ENCODE measurements around the gene SKAP2. TPM values are rescaled to one million over a fixed set of nuclear protein-coding genes. Genes with fewer than 3 reads are reported as not detected.

The SKAP2 gene
- total and polyA plus RNA-seq, 2 donors (not counting 3 experiments of a cell fraction or from before 2014, with no cell fraction given), result 4.0 to 27.6 TPM

DNA sequence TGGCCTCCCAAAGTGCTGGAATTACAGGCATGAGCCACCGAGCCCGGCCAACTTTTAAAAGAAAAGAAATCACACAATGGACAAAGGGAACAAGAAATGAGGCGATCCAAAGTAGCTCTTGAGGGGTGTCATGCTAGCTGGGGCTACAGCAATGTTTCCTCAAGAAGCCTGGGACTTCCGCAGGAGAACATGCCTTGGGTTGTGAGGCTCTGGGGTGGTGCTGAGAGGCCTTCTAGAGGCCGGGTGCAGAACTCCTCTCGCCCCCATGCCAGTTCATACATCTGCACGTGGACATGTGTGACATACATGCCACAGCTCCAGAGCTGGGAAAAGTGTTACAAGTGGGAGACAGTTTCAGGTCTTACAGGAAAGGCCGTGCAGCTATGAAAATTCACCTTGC is 238.2 kb downstream of the SKAP2 start:
- FAIRE-seq, result no peak

DNA sequence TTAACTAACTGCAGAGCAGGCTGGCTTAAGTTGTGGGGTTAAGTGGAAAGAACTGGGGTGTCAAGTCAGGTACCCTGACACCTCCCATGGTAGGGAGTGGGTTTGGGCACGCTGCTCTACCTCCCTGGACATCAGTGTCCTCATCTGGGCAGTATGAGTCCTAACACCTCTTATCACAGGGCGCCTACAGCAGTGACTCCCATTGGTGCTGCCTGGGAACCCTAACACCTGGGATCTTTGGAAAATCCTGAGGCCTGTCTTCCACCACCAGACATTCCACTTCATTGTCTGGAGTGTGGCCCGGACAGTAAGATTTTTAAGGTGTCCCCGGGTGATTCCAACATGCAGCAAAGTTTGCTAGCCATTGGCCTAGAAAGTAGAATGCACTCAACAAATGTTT is 239.1 kb downstream of the SKAP2 start:
- Histone ChIP-seq H3K27me3 (ENCODE audit: control insufficient read depth in 2 of 2, insufficient read depth in 2 of 2, low read length in 2 of 2) (no peaks in the 10 kb centered on the region), H3K27ac (ENCODE audit: insufficient read depth, low read depth, low read length) (no peak overlapping the region), H3K4me1 (ENCODE audit: control insufficient read depth, extremely low read depth, insufficient read depth, low read length) (no peaks in the 10 kb centered on the region), H3K4me3 (replicated peaks in 1 of 3; ENCODE audit: insufficient read depth in 1 of 3, low read depth in 1 of 3, low read length in 3 of 3) (no peak overlapping the region), H3K79me2 (ENCODE audit: control insufficient read depth, insufficient read depth, low read length) (no peaks in the 10 kb centered on the region), H3K9ac (replicated peaks; ENCODE audit: extremely low read depth, insufficient read depth, low read length) (no peak overlapping the region), H3K36me3 (ENCODE audit: control insufficient read depth in 2 of 2, extremely low read depth in 1 of 2, insufficient read depth in 2 of 2, low read length in 2 of 2) (no peaks in the 10 kb centered on the region), H4K20me1 (replicated peaks; ENCODE audit: control insufficient read depth, extremely low read depth, insufficient read depth, low read length) (no peaks in the 10 kb centered on the region), H3K9me1 (replicated peaks; ENCODE audit: control insufficient read depth, extremely low read depth, insufficient read depth, low read length) (no peaks in the 10 kb centered on the region), H3K4me2 (ENCODE audit: insufficient read depth, low read length) (no peak overlapping the region), H2AFZ (ENCODE audit: low read depth, low read length) (no peak overlapping the region), H3K9me3 (replicated peaks; ENCODE audit: control insufficient read depth, insufficient read depth, low read length) (no peaks in the 10 kb centered on the region)
- POLR2A ChIA-PET, result no interaction called here
- intact Hi-C loops (cut with micrococcal nuclease), result no loop called here
- BruUV-seq (replicated peaks), result no TSS peak
- CTCF ChIA-PET, result no interaction called here
- FAIRE-seq, result no peak
- dilution Hi-C loops (cut with MboI; ENCODE audit: extremely low pct_ligation_motif_present, low sequenced_read_pairs), result no loop called here
- TF ChIP-seq CTCF (IDR thresholded peaks at IDR 0.05; ENCODE audit: extremely low read depth in 1 of 2, insufficient read depth in 1 of 2, low read depth in 1 of 2, low read length in 2 of 2) (no peak), MYC (IDR thresholded peaks at IDR 0.05; ENCODE audit: low read depth, low read length) (no peak), MAX (IDR thresholded peaks at IDR 0.05; ENCODE audit: insufficient read depth, insufficient read length) (no peak), POLR2AphosphoS5 (IDR thresholded peaks at IDR 0.05; ENCODE audit: insufficient read depth, low read depth, low read length) (no peak), FOS (IDR thresholded peaks at IDR 0.05; ENCODE audit: borderline replicate concordance, insufficient read depth, low read length) (no peak), JUN (IDR thresholded peaks at IDR 0.05; ENCODE audit: borderline replicate concordance, insufficient read depth, insufficient read length, low read depth) (no peak), GATA2 (IDR thresholded peaks at IDR 0.05; ENCODE audit: insufficient read depth, insufficient read length, low read depth, low read length) (no peak), EZH2 (IDR thresholded peaks at IDR 0.05; ENCODE audit: borderline replicate concordance, low read depth, low read length, severe bottlenecking) (no peak), POLR2A (IDR thresholded peaks at IDR 0.05; ENCODE audit: low read depth, low read length) (no peak)
- no peak for DNase-seq (ENCODE audit: low read depth, low spot score)

More for the DNA sequence above, 238.2 kb downstream of the SKAP2 start:
- dilution Hi-C loops (cut with MboI; ENCODE audit: extremely low pct_ligation_motif_present, low sequenced_read_pairs), result no loop called here
- H3K4me2 ChIP-seq (ENCODE audit: insufficient read depth, low read length), result no peak overlapping the region
- ChIA-PET POLR2A (no interaction called here), CTCF (no interaction called here)
- H3K27ac ChIP-seq (ENCODE audit: insufficient read depth, low read depth, low read length), result no peak overlapping the region
- no peaks in the 10 kb centered on the region for H3K9me3 ChIP-seq (replicated peaks; ENCODE audit: control insufficient read depth, insufficient read depth, low read length)
- no peaks in the 10 kb centered on the region for H4K20me1 ChIP-seq (replicated peaks; ENCODE audit: control insufficient read depth, extremely low read depth, insufficient read depth, low read length)
- TF ChIP-seq POLR2AphosphoS5 (IDR thresholded peaks at IDR 0.05; ENCODE audit: insufficient read depth, low read depth, low read length) (no peak), JUN (IDR thresholded peaks at IDR 0.05; ENCODE audit: borderline replicate concordance, insufficient read depth, insufficient read length, low read depth) (no peak), GATA2 (IDR thresholded peaks at IDR 0.05; ENCODE audit: insufficient read depth, insufficient read length, low read depth, low read length) (no peak), MYC (IDR thresholded peaks at IDR 0.05; ENCODE audit: low read depth, low read length) (no peak), FOS (IDR thresholded peaks at IDR 0.05; ENCODE audit: borderline replicate concordance, insufficient read depth, low read length) (no peak), EZH2 (IDR thresholded peaks at IDR 0.05; ENCODE audit: borderline replicate concordance, low read depth, low read length, severe bottlenecking) (no peak)
- H3K9ac ChIP-seq (replicated peaks; ENCODE audit: extremely low read depth, insufficient read depth, low read length), result no peak overlapping the region
- no peak overlapping the region for H3K4me3 ChIP-seq (replicated peaks in 1 of 3; ENCODE audit: insufficient read depth in 1 of 3, low read depth in 1 of 3, low read length in 3 of 3)
- no peaks in the 10 kb centered on the region for H3K9me1 ChIP-seq (replicated peaks; ENCODE audit: control insufficient read depth, extremely low read depth, insufficient read depth, low read length)
- DNase-seq (ENCODE audit: low read depth, low spot score), result no peak
- no peaks in the 10 kb centered on the region for H3K79me2 ChIP-seq (ENCODE audit: control insufficient read depth, insufficient read depth, low read length)
- H3K36me3 ChIP-seq (ENCODE audit: control insufficient read depth in 2 of 2, extremely low read depth in 1 of 2, insufficient read depth in 2 of 2, low read length in 2 of 2), result no peaks in the 10 kb centered on the region
- BruUV-seq (replicated peaks), result no TSS peak
- no peaks in the 10 kb centered on the region for H3K4me1 ChIP-seq (ENCODE audit: control insufficient read depth, extremely low read depth, insufficient read depth, low read length)
- intact Hi-C loops (cut with micrococcal nuclease), result no loop called here
- no peak overlapping the region for H2AFZ ChIP-seq (ENCODE audit: low read depth, low read length)
- H3K27me3 ChIP-seq (ENCODE audit: control insufficient read depth in 2 of 2, insufficient read depth in 2 of 2, low read length in 2 of 2), result no peaks in the 10 kb centered on the region
